Astrocyte of the cerebellum (primary cell): ENCODE data around the gene ALS2CL.

Experiments used
- DNase-seq: peaks from one replicate; pipeline ENCODE4 v3.0.0-alpha.2; 2011; ENCODE audit warnings: low read depth
- H3K4me3 ChIP-seq: 2 replicates; pipeline ENCODE4 v1.5.1; 2011; ENCODE audit warnings: mild to moderate bottlenecking, low read depth, low read length, moderate library complexity
- in situ Hi-C: cut with HindIII; loops from 2 replicates; pipeline ENCODE4 v1.10.0; 2017; ENCODE audit warnings: low sequenced_read_pairs
- TF ChIP-seq, protein P1 (sequence below): IDR thresholded peaks from 2 replicates; pipeline ENCODE4 v1.5.1; 2012; ENCODE audit warnings: low read length, low read depth, moderate library complexity, mild to moderate bottlenecking; ENCODE audit errors: missing control alignments

Gene ALS2CL

DNA sequence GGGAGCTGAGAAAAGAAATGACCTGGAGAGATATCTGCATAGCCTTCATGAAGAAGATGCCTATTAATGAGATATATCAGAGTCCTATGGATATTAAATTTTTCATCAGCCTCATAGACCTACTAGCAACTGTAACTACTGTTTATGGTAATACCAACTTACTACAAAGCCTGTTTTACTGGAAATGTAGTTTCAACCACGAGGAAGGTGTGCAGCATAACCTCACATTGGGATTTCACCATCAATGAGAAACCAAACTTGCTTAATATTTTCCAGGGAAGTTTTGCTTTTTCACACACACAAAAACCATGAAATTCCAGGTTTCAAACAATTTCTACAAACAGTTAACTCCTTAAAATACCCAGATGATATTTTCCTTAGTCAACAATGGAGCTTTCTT is 49.8 kb downstream of the ALS2CL start:
- H3K4me3 ChIP-seq: no peak overlapping the region
- TF ChIP-seq, protein P1, sequence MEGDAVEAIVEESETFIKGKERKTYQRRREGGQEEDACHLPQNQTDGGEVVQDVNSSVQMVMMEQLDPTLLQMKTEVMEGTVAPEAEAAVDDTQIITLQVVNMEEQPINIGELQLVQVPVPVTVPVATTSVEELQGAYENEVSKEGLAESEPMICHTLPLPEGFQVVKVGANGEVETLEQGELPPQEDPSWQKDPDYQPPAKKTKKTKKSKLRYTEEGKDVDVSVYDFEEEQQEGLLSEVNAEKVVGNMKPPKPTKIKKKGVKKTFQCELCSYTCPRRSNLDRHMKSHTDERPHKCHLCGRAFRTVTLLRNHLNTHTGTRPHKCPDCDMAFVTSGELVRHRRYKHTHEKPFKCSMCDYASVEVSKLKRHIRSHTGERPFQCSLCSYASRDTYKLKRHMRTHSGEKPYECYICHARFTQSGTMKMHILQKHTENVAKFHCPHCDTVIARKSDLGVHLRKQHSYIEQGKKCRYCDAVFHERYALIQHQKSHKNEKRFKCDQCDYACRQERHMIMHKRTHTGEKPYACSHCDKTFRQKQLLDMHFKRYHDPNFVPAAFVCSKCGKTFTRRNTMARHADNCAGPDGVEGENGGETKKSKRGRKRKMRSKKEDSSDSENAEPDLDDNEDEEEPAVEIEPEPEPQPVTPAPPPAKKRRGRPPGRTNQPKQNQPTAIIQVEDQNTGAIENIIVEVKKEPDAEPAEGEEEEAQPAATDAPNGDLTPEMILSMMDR: no peak
- no peak for DNase-seq
- in situ Hi-C loops: no loop called here

DNA sequence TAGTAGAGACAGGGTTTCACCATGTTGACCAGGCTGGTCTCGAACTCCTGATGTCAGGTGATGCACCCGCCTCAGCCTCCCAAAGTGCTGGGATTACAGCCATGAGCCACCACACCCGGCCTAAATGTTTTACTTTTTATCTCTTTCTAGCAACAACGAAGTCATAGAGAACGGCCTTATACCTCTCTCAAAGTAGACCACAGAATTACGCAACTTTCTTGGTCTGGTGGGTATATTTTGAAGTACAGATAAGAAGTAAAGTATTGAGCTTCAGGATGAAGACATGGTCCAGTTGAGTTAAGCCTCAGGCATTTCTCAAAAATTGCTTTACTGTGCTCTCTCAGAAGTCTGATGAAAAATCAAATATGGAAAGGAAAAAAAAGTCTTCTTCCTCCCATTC is 50.5 kb downstream of the ALS2CL start:
- DNase-seq: no peak
- TF ChIP-seq, protein P1: no peak
- in situ Hi-C loops: no loop called here
- H3K4me3 ChIP-seq: no peak overlapping the region

DNA sequence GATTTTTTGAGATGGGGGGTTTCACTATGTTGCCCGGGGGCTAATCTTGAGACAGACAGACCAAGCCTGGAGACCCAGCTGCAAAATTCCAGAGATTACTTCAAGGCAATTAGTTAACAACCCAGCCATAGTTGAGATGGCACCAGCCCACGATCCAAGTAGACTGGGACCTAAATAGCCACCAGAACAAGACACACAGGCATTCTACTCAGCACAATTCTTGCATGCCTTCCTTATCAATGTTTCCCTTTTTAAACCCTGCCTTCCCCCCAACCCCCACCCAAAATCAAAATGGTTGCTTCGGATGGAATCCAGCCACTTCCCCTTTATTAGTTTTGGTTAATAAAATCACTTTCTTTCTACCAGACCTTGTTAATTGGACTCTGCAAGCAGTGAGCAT is 52.6 kb downstream of the ALS2CL start:
- TF ChIP-seq, protein P1: no peak
- H3K4me3 ChIP-seq: no peak overlapping the region
- in situ Hi-C loops: no loop called here
- no peak for DNase-seq

DNA sequence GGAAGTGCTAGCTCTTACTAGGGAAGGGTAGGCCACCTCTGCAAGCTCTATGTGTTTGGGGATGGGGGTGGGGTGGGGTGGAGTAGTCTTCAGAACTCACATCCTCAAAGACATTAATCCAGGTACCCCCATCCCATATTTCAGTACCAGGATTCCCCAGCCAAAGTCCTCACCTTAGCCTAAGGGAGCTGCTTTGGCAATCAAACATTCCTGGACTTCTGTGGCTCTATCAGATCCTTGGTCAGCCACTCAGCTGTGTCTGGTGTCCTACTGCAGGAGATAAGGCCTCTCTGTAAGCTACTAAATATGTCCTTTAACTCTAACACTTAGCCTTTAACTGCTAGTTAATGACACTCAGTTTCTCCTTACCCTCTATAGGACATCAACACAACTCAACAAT is 54.3 kb downstream of the ALS2CL start:
- TF ChIP-seq, protein P1: no peak
- H3K4me3 ChIP-seq: no peak overlapping the region
- in situ Hi-C loops: no loop called here
- no peak for DNase-seq

DNA sequence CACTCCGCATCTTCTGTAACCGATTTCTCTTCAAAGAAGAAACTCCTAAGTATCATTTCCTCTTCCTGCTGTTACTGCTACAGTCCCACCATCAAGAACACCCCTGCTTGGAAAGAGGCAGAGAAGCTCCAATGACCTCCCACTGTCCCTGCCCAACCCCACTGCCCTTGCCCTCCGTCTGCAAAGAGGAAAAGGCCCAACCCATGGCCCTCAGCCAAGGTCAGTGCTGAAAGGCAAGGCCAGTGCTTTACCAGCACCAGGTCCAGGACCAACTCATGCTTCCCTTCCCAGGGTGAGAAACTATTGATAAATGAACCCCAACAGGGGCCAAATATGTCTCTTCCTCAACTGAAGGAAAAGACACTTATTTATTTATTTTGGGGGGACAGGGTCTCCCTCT is 58.6 kb downstream of the ALS2CL start:
- no peak overlapping the region for H3K4me3 ChIP-seq
- no peak for DNase-seq
- TF ChIP-seq, protein P1: no peak
- in situ Hi-C loops: no loop called here

DNA sequence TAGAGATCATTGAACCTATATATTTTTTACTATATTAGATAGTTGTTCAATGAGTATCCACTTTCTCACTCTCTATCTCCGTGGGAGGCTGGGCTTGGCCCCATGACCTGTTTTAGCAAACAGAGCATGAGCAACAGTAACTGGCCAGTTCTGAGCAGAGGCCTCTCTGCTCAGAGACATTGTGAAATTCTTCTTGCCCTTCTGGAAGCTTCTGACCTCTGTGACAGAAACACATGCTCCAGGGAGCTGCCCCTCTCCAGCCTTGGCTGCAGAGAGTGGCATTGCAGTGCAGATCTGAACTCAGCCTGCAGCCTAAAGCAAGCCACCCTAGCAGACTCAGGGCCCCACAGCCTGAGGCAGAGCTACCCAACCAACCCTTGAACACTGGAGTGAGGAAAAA is 60.7 kb downstream of the ALS2CL start:
- in situ Hi-C loops: no loop called here
- no peak overlapping the region for H3K4me3 ChIP-seq
- TF ChIP-seq, protein P1: no peak
- no peak for DNase-seq
